ENCODE results near the gene MYH4.

DNA sequence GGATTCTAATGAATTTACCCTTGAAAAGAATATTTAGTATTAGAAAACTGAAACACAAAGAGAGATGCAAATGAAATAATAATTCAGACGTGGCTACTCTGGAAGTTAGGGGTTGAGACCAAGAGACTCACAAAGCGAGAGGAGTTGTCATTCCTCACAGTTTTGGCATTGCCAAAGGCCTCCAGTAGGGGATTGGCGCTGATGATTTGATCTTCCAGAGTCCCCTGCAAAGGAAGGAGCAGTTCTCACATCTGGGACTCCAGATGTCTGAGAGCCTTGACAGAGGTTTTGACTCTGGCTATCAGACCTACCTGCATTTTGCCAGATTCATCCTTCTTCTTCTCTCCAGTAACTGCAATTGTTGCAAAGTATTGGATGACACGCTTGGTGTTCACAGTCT is 54.2 kb downstream of the MYH4 start:
- TF ChIP-seq, protein P1, sequence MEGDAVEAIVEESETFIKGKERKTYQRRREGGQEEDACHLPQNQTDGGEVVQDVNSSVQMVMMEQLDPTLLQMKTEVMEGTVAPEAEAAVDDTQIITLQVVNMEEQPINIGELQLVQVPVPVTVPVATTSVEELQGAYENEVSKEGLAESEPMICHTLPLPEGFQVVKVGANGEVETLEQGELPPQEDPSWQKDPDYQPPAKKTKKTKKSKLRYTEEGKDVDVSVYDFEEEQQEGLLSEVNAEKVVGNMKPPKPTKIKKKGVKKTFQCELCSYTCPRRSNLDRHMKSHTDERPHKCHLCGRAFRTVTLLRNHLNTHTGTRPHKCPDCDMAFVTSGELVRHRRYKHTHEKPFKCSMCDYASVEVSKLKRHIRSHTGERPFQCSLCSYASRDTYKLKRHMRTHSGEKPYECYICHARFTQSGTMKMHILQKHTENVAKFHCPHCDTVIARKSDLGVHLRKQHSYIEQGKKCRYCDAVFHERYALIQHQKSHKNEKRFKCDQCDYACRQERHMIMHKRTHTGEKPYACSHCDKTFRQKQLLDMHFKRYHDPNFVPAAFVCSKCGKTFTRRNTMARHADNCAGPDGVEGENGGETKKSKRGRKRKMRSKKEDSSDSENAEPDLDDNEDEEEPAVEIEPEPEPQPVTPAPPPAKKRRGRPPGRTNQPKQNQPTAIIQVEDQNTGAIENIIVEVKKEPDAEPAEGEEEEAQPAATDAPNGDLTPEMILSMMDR (IDR thresholded peaks at IDR 0.05), result no peak
- TF ChIP-seq POLR2A (IDR thresholded peaks at IDR 0.05), result no peak

Measured in adrenal gland (tissue), 5 donors.